Stimulated activated CD4-positive, alpha-beta T cell treated with anti-CD3 and anti-CD28 coated beads, Interleukin-15, amount 100 ng/mL, for 24 hours (primary cell): ENCODE results near the gene DIPK1B.

Experiments
- DNase-seq: peaks from one replicate; pipeline ENCODE4 v3.0.0-alpha.2; 2020

The DIPK1B gene

DNA sequence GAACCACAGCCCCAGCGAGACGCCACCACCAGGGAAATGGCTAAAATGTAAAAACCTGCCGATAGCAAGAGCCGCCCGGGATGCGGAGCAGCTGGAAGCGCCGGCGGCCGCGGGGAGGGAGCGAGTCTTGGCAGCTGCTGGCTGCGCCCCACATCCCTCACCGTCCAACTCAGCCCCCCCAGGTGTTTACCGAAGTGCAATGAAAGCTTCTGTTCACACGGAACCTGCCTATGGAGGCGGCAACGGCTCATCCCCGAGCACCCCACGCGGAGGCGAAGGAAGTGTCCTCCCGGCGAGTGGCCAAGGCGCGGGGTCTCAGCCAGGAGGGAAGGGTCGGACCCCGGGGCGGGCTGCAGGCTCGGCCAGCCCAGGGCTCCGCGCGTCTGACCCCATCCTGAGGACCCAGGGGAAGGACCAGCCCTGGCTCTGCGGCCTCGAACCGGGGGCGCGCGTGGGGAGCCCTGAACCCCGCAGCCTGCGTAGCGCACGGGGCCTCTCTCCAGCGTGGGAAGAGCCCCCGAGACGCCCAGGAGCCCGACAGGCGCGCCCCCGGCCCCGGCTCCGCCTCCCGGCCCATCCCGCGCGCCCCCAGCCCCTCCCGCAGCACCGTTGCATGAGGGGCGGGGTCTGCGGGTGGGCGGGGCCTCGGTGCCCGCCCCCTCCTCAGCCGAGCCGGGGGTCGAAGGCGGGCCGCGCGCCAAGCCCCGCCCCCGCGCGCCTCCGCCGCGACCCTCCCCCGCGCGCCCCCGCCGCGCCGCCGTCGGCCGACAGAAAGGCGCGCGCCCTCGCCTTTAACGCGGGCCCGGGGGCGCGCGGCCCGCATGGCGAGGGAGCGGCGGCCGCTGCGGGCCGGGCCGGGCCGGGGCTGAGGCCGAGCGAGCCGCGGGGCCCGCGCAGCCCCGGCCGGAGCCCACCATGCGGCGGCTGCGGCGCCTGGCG lies at the start of gene DIPK1B:
DIPK1B (plus strand) TSS at position 822 of the 939 bp plus-strand sequence; CDS start at position 916, 94 bp downstream.
- DNase-seq = no peak

DNA sequence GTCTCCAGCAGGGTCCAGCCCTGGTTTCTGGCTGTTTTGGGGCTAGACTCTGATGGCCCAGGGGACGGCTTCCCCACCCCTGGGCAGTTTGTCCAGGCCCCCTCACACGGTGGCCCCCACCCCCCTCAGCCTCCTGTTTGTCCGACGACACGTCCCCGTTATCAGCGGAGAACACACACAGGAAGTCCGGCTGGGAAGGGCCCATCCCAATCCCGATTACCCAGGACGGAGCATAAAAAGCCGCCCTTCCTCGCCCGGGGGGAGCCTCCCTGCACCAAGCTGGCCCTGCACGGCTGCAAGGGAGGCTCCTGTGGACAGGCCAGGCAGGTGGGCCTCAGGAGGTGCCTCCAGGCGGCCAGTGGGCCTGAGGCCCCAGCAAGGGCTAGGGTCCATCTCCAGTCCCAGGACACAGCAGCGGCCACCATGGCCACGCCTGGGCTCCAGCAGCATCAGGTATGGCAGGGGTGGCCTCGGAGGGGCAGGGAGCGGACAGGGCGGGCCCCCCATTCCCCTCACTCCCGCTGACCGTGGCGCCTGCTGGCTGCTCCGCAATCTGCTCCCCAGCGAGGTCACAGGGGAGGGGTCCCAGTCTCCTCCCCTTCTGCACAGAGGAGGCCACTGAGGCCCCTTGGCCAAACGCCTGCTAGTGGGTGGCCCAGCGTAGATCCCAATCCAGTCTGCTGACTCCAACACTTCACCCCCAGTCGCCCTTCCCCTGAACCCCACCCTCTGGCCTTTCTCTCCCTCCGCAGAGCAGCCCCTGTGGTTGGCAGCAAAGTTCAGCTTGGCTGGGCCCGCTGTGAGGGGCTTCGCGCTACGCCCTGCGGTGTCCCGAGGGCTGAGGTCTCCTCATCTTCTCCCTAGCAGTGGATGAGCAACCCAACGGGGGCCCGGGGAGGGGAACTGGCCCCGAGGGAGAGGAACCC lies 49.5 kb upstream of the DIPK1B start, which contains the start of gene EGFL7:
EGFL7 (plus strand) TSS at position 261 of the 926 bp plus-strand sequence. CDS start 5,367 bp downstream, outside the sequence.
- DNase-seq = no peak

DNA sequence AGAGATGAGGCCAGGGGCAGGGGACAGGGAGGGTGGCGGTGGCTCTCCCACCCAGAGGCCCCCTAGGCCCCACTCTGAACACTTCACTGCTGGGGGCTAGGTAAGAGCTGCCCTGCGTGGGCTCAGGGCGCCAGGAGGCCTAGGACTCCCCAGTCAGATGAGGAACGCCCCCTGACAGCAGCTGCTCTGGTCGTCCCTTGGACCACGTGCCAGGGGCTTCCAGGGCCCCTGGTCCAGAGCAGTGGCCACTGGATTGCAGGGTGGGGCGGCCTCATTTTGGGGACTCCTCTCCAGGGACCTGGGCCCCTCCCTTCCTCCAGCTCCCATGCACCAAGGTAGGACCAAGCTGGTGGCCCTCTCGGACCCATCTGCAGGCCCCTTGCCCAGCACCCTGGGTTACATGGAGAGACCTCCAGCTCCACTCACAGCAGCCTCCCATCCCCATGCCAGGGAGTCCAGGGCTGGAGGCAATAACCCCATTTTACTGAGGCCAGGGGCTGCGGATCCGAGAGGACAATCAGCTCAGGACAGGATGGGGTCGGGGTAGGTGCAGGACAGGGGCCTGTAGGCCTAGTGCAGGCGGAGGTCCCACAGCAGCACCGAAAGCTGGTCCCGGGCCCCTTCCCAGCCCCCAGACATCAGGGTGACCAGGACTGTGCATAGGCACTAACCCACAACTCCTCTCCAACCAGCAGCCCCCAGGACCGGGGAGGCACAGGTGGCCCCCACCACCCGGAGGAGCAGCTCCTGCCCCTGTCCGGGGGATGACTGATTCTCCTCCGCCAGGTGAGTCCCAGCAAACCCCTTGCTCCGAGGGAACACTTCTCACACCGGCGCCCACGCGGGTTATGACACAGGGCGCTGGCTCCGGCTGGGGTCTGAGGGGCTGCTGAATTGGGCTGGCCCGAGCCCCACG lies 48.1 kb upstream of the DIPK1B start:
- DNase-seq = no peak

DNA sequence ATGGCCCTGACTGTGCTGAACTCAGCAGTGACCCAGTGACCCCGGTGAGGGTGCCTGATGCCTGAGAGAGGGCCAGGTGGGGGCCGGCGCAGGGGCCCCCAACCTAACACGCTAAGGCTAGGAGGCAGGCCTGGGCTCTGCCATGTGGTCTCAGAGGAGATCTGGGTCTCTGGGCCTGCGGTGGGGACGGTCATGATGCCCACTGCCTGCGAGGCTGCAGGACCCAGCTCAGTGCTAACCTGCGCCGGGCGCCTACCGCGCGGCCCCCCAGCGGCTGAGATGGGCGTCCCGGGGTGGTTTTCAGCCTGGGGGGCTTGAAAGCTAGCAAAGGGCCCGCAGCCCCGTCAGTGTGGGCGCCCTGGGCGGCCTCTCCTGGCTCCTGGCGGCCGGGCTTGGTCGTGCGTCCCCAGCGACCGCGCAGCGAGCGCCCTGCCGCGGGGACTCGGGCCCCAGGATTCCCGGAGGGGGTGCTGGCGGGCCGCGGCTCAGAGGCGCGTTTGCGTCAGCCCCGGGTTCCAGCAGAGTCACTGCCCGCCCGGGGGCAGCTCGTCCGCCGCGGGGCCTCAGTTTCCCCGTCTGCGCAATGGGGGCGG lies 47.2 kb upstream of the DIPK1B start:
- DNase-seq = peak; percentile 48

DNA sequence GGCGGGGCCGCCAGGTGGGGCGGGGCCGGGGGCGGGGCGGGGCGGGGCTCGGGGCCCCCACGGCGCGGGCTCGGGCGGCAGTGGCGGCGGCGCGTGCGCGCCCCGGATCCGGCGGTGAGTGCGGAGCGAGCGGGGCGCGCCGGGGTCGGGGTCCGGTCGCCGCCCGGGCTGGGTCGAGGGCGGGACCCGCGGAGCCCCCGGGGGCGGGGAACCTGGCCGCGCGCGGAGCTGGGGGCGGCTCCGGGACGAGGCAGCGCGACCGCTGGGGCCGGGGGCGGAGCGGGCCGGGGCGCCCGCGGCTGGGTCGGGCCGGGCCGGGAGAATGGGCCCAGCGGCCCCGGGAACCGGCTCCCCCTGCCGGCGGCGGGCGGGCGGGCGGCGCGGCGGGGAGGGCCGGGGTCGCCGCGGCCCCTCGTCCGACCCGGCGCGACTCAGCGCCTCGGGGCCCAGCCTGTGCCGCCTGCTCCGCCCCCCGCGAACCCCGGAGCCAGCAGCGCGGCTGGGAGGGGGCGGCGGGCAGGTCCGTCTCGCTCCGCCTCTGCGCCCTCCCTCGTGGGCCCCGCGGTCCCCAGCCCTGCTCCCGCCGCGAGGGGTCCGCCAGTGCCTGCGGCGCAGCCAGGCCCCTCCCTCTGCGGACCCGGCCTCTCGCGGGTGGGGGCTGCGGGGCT lies 46.5 kb upstream of the DIPK1B start:
- DNase-seq = peak; percentile 46

DNA sequence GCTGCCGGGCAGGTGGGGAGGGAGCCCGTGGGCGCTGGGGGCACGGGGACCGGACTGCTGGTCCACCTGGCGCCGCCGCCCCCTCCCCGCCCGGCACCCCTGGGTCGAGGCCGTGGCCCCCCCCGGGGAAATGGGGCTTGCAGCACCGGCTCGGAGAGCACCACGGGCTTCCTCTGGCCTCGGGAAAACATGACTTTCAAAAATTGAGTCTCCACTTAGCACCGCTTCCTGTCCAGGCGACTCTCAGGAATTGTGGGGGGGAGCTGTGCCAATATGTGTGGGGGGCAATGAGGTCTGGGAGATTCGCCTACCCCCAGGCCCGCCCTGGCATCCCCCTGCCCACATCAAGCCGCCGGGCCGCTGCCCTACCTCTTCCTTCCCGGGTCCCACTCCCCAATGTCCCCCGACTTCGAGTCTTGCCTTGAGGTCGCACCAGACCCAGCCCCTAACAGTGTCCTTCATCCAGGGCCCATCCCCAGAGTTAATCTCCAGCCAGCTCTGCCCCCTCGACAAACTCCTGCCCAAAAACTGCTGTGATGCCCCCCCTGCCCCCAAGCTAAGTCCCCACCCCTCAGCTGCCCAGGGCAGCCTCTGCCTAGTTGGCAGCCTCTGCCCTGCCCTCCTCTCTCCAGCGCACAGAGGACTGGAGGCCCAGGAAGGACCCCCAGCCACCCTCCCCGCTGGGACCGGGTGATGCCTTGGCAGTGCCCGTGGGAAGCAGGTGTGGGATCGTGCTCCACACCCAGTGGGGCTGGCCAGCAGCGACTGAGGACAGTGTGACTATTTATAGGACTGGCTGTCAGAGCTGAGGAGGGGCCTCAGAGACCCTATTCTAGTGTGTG lies 45.8 kb upstream of the DIPK1B start:
- DNase-seq = no peak

DNA sequence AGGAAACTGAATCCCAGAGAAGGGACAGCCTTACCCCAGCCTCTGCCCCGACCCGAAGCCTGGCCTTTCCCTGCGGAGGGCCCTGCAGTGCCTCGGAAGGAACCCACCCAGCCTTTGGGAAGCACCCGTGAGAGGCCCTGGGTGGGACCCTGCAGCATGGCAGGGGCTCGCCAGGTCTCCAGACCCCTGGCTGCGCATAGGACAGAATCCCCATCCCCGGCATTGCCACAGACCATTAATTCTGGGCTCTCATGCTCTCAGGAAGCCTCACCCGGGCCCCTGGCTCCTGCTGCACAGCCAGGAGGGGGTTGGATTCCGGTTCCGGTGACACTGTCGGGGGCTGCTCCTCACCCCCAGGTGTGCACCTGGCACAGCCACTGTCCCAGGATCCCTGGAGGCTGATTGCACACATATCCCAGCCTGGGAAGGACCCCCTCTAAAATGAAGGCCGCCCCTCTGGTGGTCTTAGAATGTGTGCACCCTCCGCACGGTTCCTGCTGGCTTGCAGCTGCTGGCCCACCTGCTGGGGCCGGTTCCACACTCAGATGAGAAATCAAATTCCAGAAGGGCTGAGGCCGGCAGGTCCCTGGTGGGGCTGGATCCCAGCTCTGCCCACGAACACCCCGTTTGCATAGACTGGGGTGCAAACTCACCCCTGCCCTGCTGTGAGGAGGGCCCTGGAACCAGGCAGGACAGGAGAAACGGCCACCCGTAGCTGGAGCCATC lies 45.0 kb upstream of the DIPK1B start:
- no peak for DNase-seq

DNA sequence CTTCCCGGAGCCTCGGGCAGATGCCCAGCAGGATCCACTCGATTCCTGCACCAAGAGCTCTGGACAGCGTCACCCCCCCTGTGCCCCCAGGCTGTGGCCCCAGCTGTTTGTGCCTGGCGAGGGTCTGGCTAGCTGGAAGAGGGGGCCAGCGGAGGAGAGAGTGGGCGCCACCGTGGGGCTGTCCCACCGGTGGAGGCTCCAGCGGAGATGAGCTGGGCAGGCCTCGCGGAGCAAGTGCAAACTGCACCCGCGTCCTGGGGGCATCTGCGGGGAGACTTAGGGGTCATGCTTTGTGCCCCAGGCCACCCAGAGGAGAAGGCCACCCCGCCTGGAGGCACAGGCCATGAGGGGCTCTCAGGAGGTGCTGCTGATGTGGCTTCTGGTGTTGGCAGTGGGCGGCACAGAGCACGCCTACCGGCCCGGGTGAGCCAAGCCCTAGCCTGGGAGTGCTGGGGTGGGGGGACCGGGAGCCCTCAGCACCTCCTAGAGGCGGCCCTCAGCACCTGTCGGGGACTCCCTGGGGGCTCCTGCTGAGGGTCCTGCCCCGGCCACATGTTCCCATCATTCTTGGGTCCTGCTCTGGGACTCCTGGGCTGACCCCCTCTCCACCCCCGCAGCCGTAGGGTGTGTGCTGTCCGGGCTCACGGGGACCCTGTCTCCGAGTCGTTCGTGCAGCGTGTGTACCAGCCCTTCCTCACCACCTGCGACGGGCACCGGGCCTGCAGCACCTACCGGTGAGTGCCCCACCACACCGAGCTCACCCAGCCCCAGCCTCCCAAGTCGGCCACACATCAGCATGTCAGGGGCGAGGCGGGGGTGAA lies 44.2 kb upstream of the DIPK1B start:
- no peak for DNase-seq

DNA sequence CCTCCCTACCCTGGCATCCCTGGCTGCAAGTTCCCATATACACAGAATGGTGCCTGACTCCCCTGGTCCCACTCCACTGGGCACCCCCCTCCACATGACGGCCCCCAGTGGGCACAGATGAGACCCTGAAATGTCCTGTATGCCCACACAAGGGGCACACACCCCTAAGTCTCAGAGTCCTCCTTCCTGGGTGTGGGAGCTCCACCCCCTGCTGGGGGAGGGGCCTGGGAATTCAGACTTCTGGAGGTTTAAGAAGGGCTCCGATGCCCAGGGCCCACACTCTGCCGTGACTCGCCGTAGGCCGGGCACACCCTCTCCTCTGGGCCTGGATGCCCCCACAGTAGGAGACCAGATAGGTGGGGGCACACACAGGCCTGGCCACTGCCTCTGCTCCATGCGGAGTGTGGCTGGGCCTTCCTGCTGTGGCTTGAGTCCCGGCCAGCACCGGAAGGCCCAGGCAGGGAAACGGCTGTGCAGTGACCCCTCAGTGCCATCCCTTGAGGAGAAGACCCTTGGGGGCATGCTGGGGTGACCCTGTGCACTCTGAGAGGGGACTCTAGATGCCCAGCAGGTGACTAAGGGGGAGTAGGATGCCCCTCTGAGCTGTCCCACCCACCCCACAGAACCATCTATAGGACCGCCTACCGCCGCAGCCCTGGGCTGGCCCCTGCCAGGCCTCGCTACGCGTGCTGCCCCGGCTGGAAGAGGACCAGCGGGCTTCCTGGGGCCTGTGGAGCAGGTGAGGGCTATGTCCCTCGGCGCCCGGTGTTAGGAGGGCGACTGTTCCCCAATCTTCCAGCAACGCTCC lies 43.2 kb upstream of the DIPK1B start:
- peak; percentile 44 for DNase-seq

DNA sequence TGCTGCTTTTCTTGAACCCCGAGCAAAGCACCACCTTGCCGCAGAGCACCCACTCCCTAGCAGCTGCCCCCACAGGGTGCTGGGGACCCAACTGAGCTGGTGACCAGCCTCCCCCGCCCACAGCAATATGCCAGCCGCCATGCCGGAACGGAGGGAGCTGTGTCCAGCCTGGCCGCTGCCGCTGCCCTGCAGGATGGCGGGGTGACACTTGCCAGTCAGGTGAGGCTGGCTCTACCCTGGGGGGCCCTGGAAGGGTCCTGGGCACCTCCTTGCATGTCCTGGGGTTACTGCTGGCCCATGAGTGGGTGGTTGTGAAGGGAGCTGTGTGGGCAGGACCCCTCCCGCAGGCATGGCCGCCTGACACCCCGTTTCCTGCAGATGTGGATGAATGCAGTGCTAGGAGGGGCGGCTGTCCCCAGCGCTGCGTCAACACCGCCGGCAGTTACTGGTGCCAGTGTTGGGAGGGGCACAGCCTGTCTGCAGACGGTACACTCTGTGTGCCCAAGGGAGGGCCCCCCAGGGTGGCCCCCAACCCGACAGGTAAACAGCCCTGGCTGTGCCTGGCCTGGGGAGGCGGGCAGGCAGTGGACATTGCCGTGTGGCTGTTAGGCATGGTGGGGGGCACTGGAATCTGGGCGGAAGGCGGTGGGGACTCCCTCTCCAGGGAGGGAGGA lies 42.4 kb upstream of the DIPK1B start:
- no peak for DNase-seq

DNA sequence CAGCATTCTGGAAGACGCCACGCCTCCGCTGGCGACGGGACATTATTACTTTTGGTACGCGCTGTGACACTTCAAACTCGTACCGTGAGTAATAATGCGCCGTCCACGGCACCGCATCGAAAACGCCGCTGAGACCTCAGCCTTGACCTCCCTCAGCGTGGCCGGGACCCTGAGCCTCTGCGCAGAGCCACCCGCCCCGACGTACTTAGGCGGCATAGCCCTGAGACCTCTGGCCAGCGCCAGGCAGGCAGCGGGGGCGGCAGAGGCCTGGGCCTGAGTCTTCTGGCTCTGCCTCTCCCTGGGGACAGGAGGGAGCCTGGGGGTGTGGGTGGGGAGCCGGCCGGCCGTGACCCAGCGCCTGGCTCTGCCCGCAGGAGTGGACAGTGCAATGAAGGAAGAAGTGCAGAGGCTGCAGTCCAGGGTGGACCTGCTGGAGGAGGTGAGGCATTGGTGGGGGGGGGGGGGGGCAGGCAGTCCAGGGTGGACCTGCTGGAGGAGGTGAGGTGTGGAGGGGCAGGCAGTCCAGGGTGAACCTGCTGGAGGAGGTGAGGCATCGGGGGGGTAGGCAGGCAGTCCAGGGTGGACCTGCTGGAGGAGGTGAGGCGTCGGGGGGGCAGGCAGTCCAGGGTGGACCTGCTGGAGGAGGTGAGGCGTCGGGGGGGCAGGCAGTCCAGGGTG lies 41.7 kb upstream of the DIPK1B start:
- no peak for DNase-seq

DNA sequence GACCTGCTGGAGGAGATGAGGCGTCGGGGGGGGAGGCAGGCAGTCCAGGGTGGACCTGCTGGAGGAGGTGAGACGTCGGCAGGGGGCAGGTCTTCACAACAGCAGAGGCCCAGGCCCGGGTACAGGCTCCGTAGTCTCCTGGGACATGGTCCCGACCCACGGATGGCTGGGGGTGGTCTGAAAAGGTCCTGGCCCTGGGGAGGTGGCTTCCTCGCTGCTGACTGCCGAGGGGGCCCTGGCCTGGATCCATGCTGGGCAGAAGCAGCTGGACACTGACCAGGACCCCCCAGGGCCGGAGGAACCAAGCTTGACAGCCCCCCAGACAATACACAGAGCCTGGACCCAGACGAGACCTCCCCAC lies 41.1 kb upstream of the DIPK1B start:
- DNase-seq = no peak

DNA sequence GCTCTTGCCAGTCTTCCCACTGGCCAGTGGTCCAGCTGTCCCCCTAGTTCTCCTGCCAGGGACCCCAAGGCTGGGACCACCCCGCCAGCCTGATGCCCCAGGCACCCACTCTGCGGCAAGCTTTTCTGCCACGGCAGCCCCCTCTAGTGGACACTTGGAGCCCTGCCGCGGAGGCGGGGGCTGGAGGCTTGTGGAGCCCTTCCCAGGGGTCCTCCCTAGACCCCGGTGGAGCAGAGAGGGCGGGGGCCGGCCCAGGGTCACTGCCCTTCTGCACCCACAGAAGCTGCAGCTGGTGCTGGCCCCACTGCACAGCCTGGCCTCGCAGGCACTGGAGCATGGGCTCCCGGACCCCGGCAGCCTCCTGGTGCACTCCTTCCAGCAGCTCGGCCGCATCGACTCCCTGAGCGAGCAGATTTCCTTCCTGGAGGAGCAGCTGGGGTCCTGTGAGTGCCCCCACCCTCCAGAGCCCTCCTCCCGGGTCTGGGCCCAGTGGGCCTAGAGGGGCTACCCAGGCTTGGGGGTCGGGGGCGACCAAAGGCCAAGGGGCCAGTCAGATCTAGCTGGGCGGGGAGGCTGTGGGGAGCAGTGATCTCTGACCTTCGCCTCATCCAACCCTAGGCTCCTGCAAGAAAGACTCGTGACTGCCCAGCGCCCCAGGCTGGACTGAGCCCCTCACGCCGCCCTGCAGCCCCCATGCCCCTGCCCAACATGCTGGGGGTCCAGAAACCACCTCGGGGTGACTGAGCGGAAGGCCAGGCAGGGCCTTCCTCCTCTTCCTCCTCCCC lies 40.5 kb upstream of the DIPK1B start:
- peak; percentile 66 for DNase-seq

DNA sequence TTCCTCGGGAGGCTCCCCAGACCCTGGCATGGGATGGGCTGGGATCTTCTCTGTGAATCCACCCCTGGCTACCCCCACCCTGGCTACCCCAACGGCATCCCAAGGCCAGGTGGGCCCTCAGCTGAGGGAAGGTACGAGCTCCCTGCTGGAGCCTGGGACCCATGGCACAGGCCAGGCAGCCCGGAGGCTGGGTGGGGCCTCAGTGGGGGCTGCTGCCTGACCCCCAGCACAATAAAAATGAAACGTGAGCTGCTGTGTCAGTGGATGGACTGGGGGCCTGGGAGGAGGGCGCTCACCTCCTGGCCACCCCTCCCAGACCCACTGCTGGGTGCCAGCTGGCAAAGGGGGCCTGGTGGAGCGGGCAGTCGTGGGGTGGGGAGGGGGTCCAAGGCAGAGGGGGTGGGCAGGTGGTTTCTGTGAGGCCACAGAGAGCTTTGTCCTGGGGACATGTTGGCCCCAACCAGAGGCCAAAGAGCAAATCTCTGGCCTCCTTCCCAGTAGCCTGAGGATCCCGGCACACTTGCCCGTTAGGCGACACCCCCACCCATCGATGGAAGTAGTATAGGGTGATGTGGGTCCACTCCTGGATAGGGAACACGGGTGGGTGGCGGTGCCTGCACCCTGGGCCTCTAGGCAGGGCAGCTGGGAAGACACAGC lies 39.8 kb upstream of the DIPK1B start:
- DNase-seq = no peak
